Measurements from ENCODE around the gene REEP3. TPM values are rescaled to one million over a fixed set of nuclear protein-coding genes. Genes with fewer than 3 reads are reported as not detected.
A peak's percentile ranks its signal among the peaks of the same experiment; 100 is the strongest.
"Not testable (repeated sequence)": the region's sequence is repeated elsewhere in the genome, so short reads cannot be mapped to it uniquely, and the experiment has no call there.

The REEP3 gene
- polyA plus RNA-seq, 1 donor from 2014 or later, result 5.6 TPM

DNA sequence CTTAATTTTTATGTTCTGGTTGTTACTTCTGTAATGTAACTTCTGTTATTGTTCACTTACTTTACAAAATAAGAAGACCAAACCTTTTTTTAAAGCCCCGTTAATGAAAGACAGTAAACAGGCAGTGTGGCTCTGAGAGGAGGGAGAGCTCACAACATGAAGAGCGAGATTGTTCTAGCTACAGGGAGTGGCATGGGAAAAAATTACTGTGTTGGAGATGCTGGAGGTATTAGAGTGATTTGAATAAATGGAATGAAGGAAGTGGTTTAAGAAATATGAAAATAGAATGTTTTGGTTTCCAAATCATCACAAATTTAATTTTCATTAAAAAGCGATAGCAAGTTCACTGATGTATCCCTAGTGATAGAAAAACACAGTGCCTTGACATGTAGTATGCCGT lies 31.8 kb downstream of the REEP3 start:
- H3K4me1 Mint-ChIP-seq, result peaks cover 18 to 23% (median 22%) of the 10 kb centered on the region in 3 donors
- no peak overlapping the region for H3K4me3 Mint-ChIP-seq
- H3K27ac Mint-ChIP-seq, result peak overlapping the region in 1 of 3 donors; percentile 0

DNA sequence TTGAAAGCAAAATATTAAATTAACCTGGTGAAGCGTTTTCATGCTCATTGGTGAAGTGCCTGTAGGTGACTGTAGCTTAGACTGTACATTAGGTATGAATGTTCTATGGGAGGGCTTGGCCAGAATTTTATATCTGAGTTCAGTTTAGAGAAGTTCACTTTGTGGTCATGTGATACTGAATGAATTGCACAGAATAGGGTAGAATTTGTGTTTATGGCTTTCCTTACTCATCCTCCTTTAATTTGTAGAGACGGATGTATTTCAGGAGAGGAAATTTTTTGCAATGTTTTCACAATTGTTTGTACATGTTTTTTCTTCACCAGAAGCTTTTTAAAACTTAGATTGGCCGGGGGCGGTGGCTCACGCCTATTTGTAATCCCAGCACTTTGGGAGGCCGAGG lies 32.3 kb downstream of the REEP3 start:
- Mint-ChIP-seq H3K27ac (no peak overlapping the region), H3K4me3 (no peak overlapping the region), H3K4me1 (peaks cover 18 to 23% (median 22%) of the 10 kb centered on the region in 3 donors), H3K36me3 (peaks cover 3% of the 10 kb centered on the region), H3K27me3 (no peaks in the 10 kb centered on the region), H3K9me3 (no peaks in the 10 kb centered on the region)

More for the DNA sequence above, 31.8 kb downstream of the REEP3 start:
- H3K36me3 Mint-ChIP-seq, result peaks cover 3% of the 10 kb centered on the region
- no peaks in the 10 kb centered on the region for H3K9me3 Mint-ChIP-seq
- H3K27me3 Mint-ChIP-seq, result no peaks in the 10 kb centered on the region

- Mint-ChIP-seq H3K27me3 (no peaks in the 10 kb centered on the region), H3K36me3 (no peaks in the 10 kb centered on the region), H3K4me1 (peaks cover 19 to 23% (median 22%) of the 10 kb centered on the region in 3 donors), H3K4me3 (no peak overlapping the region), H3K27ac (peak overlapping the region in 1 of 3 donors; percentile 68), H3K9me3 (no peaks in the 10 kb centered on the region)
Observed at GRCh38 chr10:63554657-63555056, 33.5 kb downstream of the REEP3 start.

DNA sequence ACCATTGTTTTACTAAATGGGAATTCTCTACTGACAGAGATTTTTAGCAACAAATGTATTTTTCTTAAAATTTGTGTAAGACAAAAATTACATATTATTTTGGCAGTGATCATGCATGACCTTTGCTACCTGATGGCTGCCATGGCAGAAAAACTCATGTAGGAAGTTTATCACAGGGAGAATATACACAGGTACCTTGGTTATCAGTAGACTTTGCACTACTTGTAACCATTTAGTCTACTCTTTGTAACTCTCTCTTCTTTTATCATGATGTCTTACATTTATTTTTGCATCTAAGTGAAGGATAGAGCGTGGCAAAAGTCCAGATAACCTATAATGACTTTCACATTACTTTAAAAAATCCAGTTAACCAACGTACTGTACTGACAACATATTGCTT lies 34.1 kb downstream of the REEP3 start:
- Mint-ChIP-seq H3K4me3 (no peak overlapping the region), H3K4me1 (peaks cover 19 to 23% (median 22%) of the 10 kb centered on the region in 3 donors), H3K27ac (no peak overlapping the region), H3K9me3 (no peaks in the 10 kb centered on the region), H3K27me3 (no peaks in the 10 kb centered on the region), H3K36me3 (no peaks in the 10 kb centered on the region)

DNA sequence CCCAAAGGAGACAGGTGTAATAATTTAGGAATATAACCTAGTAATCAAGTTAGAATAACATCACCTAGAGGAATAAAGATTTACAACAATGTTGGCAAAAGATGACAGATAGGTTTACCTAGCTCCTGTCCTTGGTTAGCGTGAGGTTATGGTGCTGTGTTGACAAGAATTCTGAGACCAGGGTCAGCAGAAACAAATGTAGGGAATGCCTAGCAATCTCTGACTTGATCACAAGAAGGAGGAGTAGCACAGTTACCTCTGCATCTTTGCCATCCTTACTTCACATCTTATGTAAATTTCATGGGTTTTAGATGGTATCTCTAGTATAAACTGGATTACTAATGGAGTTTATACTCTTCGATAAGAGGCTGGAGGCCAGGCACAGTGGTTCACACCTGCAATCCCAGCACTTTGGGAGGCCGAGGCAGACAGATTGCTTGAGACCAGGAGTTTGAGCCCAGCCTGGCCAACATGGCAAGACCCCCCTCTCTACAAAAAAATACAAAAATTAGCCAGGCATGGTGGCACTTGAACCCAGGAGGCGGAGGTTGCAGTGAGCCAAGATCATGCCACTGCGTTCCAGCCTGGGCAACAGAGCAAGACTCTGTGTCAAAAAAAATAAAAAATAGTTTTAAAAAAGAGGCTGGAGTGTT lies 37.1 kb downstream of the REEP3 start:
- H3K4me1 Mint-ChIP-seq, result peaks cover 14 to 16% (median 15%) of the 10 kb centered on the region in 3 donors
- H3K27me3 Mint-ChIP-seq, result no peaks in the 10 kb centered on the region
- peaks cover 2% of the 10 kb centered on the region for H3K36me3 Mint-ChIP-seq
- no peak overlapping the region for H3K27ac Mint-ChIP-seq
- H3K4me3 Mint-ChIP-seq, result no peak overlapping the region
- no peaks in the 10 kb centered on the region for H3K9me3 Mint-ChIP-seq

DNA sequence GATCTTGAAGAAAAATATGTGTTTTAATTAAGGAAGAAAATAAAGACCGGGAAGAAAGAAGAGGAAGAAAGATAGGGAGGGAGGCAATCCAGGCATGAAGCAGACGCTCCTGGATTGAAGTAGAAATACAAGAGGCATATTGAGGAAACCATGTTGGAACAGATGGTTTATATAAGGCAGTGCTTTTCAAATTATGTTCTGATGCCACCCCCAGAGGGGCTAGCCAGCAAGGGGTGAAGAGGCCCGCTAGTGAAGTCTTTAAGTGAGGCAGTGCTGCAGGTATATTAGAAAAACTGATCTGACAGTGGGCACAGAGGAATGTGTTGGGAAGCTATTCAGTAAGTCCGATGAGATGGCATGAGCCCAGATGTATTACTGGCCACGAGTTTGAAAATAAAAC lies 40.1 kb downstream of the REEP3 start:
- H3K4me3 Mint-ChIP-seq, result no peak overlapping the region
- H3K9me3 Mint-ChIP-seq, result no peaks in the 10 kb centered on the region
- H3K4me1 Mint-ChIP-seq, result peaks cover 0 to 1% (median 1%) of the 10 kb centered on the region in 3 donors
- no peak overlapping the region for H3K27ac Mint-ChIP-seq
- peaks cover 4% of the 10 kb centered on the region for H3K36me3 Mint-ChIP-seq
- H3K27me3 Mint-ChIP-seq, result no peaks in the 10 kb centered on the region

DNA sequence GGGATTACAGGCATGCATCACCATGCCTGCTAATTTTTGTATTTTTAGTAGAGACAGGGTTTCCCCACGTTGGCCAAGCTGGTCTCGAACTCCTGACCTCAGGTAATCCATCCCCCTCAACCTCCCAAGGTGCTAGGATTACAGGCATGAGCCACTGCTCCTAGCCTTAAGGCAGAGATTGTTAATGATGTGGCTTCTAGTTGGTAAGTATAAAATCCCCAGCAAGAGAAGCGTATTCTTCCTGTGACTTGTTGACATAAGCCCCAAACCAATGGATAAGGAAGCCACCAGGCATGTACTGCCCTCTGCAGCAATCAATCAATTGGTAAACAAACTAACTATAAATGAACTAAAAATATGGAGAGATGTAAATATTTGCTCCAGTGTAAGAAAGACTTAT lies 41.2 kb downstream of the REEP3 start:
- no peaks in the 10 kb centered on the region for H3K9me3 Mint-ChIP-seq
- no peaks in the 10 kb centered on the region for H3K27me3 Mint-ChIP-seq
- H3K4me3 Mint-ChIP-seq, result no peak overlapping the region
- H3K4me1 Mint-ChIP-seq, result peaks cover 0 to 1% (median 1%) of the 10 kb centered on the region in 3 donors
- peaks cover 5% of the 10 kb centered on the region for H3K36me3 Mint-ChIP-seq
- no peak overlapping the region for H3K27ac Mint-ChIP-seq

GRCh38 chr10:63562857-63563256 lies 41.7 kb downstream of the REEP3 start:
- no peak overlapping the region for H3K4me3 Mint-ChIP-seq
- H3K4me1 Mint-ChIP-seq, result peaks cover 0 to 1% (median 1%) of the 10 kb centered on the region in 3 donors
- peaks cover 7% of the 10 kb centered on the region for H3K36me3 Mint-ChIP-seq
- no peaks in the 10 kb centered on the region for H3K27me3 Mint-ChIP-seq
- no peaks in the 10 kb centered on the region for H3K9me3 Mint-ChIP-seq
- no peak overlapping the region for H3K27ac Mint-ChIP-seq

GRCh38 chr10:63563623-63564022 lies 42.4 kb downstream of the REEP3 start:
- Mint-ChIP-seq H3K36me3 (peaks cover 7% of the 10 kb centered on the region), H3K4me3 (no peak overlapping the region), H3K27ac (no peak overlapping the region), H3K27me3 (no peaks in the 10 kb centered on the region), H3K9me3 (no peaks in the 10 kb centered on the region), H3K4me1 (peaks cover 0 to 1% (median 1%) of the 10 kb centered on the region in 3 donors)

DNA sequence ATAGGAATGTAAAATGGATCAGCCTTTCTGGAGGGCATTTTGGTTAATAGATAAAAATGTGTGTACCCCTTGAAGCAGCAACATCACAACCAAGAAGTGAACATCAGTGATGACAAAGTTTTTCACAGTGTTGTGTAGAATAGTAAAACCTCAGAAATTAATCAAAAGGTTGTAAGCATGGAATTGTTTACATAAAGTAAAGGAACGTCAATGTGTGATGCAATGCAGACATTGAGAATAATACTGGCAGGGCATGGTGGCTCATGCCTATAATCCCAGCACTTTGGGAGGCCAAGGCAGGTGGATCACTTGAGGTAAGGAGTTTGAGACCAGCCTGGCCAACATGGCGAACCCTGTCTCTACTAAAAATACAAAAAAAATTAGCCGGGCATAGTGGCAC lies 43.5 kb downstream of the REEP3 start:
- H3K27me3 Mint-ChIP-seq, H3K4me3 Mint-ChIP-seq, H3K9me3 Mint-ChIP-seq, H3K4me1 Mint-ChIP-seq, H3K36me3 Mint-ChIP-seq, H3K27ac Mint-ChIP-seq: not testable (repeated sequence)

DNA sequence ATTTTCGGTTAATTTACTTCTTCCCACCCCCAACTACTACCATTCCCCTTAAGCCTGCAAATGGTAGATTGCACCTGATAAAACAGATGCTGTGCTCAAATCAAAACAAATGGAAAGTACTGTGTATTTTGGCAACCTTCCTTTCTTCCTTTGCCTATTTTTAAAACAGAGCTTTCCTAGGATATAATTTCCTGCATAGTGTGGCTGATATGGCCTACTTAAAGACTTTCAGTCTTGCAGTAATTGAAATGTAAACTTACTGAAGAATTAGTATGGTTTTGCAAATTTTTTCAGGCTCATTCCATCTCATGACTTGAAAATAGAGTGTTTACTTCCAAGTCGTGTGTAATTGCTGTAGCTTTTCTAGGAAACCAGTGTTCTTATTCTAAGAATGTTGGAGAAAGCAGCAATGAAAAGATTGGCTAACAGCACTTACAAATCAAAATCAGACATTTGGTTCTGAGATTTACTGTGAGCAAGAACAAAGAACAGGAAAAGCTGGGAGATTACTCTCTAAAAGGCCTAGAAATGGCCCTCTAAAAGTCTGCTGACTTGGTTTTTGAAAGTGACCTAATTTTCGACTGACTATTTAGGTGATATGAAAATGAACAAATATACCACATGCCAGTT lies 52.0 kb downstream of the REEP3 start:
- Mint-ChIP-seq H3K4me3 (no peak overlapping the region), H3K4me1 (peaks cover 0 to 5% (median 0%) of the 10 kb centered on the region in 3 donors), H3K36me3 (peaks cover 4% of the 10 kb centered on the region), H3K27me3 (no peaks in the 10 kb centered on the region), H3K27ac (no peak overlapping the region), H3K9me3 (no peaks in the 10 kb centered on the region)

GRCh38 chr10:63574011-63574410 lies 52.8 kb downstream of the REEP3 start:
- Mint-ChIP-seq H3K9me3 (no peaks in the 10 kb centered on the region), H3K4me3 (no peak overlapping the region), H3K27me3 (no peaks in the 10 kb centered on the region), H3K4me1 (peaks cover 0 to 5% (median 0%) of the 10 kb centered on the region in 3 donors), H3K36me3 (peaks cover 4% of the 10 kb centered on the region), H3K27ac (no peak overlapping the region)

DNA sequence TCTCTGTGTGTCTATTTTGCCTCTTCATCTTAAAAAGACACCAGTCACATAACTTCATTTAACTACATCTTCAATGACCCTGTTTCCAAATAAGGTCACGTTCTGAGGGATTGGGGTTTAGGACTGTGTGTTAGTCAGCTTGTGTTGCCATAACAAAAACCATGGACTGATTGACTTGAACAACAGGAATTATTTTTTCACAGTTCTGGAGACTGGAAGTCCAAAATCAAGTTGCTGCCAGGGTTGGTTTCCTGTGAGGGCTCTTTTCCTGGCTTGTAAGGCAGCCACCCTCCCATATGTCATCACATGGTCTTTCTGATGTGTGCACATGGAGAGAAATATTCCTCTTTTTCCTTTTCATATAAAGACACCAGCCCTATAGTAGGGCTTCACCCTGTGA lies 55.3 kb downstream of the REEP3 start:
- no peaks in the 10 kb centered on the region for H3K9me3 Mint-ChIP-seq
- peaks cover 0 to 5% (median 0%) of the 10 kb centered on the region in 3 donors for H3K4me1 Mint-ChIP-seq
- H3K36me3 Mint-ChIP-seq, result peaks cover 2% of the 10 kb centered on the region
- H3K27me3 Mint-ChIP-seq, result no peaks in the 10 kb centered on the region
- no peak overlapping the region for H3K27ac Mint-ChIP-seq
- peak overlapping the region in 1 of 4 donors; percentile 12 for H3K4me3 Mint-ChIP-seq

GRCh38 chr10:63578501-63578900 lies 57.3 kb downstream of the REEP3 start:
- H3K4me1 Mint-ChIP-seq, result no peaks in the 10 kb centered on the region
- no peaks in the 10 kb centered on the region for H3K27me3 Mint-ChIP-seq
- no peaks in the 10 kb centered on the region for H3K9me3 Mint-ChIP-seq
- H3K27ac Mint-ChIP-seq, result no peak overlapping the region
- no peak overlapping the region for H3K4me3 Mint-ChIP-seq
- peaks cover 2% of the 10 kb centered on the region for H3K36me3 Mint-ChIP-seq

GRCh38 chr10:63579371-63580014 lies 58.3 kb downstream of the REEP3 start:
- H3K36me3 Mint-ChIP-seq, result peaks cover 2% of the 10 kb centered on the region
- no peaks in the 10 kb centered on the region for H3K9me3 Mint-ChIP-seq
- no peak overlapping the region for H3K4me3 Mint-ChIP-seq
- H3K4me1 Mint-ChIP-seq, result peaks cover 0 to under 1% (median 0%) of the 10 kb centered on the region in 3 donors
- H3K27ac Mint-ChIP-seq, result no peak overlapping the region
- H3K27me3 Mint-ChIP-seq, result no peaks in the 10 kb centered on the region

All from IgD-negative memory B cell (primary cell).